ENCODE results near the gene AXIN1. TPM values are rescaled to one million over a fixed set of nuclear protein-coding genes. Genes with fewer than 3 reads are reported as not detected.
"Not testable (repeated sequence)": the region's sequence is repeated elsewhere in the genome, so short reads cannot be mapped to it uniquely, and the experiment has no call there.

AXIN1 gene
- total RNA-seq, 1 donor from 2014 or later, result 19.6 TPM

- no peak for DNase-seq (ENCODE audit: low spot score)
- no peak overlapping the region for H2AFZ ChIP-seq (replicated peaks)
- no peak overlapping the region for H3K27ac Mint-ChIP-seq
- no peak overlapping the region for H3K4me3 ChIP-seq
- H3K4me1 ChIP-seq, result peaks cover 6% of the 10 kb centered on the region
- TF ChIP-seq EZH2phosphoT487 (IDR thresholded peaks at IDR 0.05) (no peak), CTCF (IDR thresholded peaks at IDR 0.05) (no peak), EZH2 (IDR thresholded peaks at IDR 0.05) (no peak)
- H3K36me3 Mint-ChIP-seq, result peaks cover 2% of the 10 kb centered on the region
- H3K9me3 Mint-ChIP-seq, result peaks cover 3% of the 10 kb centered on the region
- no peak overlapping the region for H3K4me2 ChIP-seq
- no peak overlapping the region for H3K27ac ChIP-seq
- no peak overlapping the region for H3K9ac ChIP-seq
- H3K36me3 ChIP-seq, result no peaks in the 10 kb centered on the region
- no peaks in the 10 kb centered on the region for H3K79me2 ChIP-seq (ENCODE audit: low read depth)
- H3K4me1 Mint-ChIP-seq, result peaks cover 30% of the 10 kb centered on the region
- H3K9me3 ChIP-seq (ENCODE audit: low read depth), result no peaks in the 10 kb centered on the region
- no peaks in the 10 kb centered on the region for H4K20me1 ChIP-seq (ENCODE audit: low read depth)
- H3F3A ChIP-seq (ENCODE audit: low read depth), result peaks cover 25% of the 10 kb centered on the region
- H3K4me3 Mint-ChIP-seq, result peak overlapping the region; percentile 3
- peaks cover 12% of the 10 kb centered on the region for H3K27me3 Mint-ChIP-seq (ENCODE audit: insufficient read depth, low read depth)
- peaks cover 2% of the 10 kb centered on the region for H3K27me3 ChIP-seq
Measured at GRCh38 chr16:389352-389751, 36.8 kb upstream of the AXIN1 start.

GRCh38 chr16:387761-388666 lies 35.5 kb upstream of the AXIN1 start:
- not testable (repeated sequence) for H3K9ac ChIP-seq; DNase-seq (ENCODE audit: low spot score); H3K36me3 Mint-ChIP-seq; H3K4me3 ChIP-seq; H3K27ac ChIP-seq; H3K36me3 ChIP-seq; H3K4me2 ChIP-seq; H2AFZ ChIP-seq (replicated peaks); H3K9me3 Mint-ChIP-seq; H3K79me2 ChIP-seq (ENCODE audit: low read depth); H3K9me3 ChIP-seq (ENCODE audit: low read depth); H3K4me3 Mint-ChIP-seq
- peaks cover 15% of the 10 kb centered on the region for H3K27me3 ChIP-seq
- peaks cover 38% of the 10 kb centered on the region for H3F3A ChIP-seq (ENCODE audit: low read depth)
- H3K4me1 Mint-ChIP-seq, result peaks cover 44% of the 10 kb centered on the region
- H3K4me1 ChIP-seq, result peaks cover 17% of the 10 kb centered on the region
- H3K27me3 Mint-ChIP-seq (ENCODE audit: insufficient read depth, low read depth), result peaks cover 14% of the 10 kb centered on the region
- peak overlapping the region; percentile 15 for H3K27ac Mint-ChIP-seq
- H4K20me1 ChIP-seq (ENCODE audit: low read depth), result peaks cover 11% of the 10 kb centered on the region

GRCh38 chr16:386641-387156 lies 34.2 kb upstream of the AXIN1 start:
- Histone ChIP-seq H3F3A (ENCODE audit: low read depth) (peaks cover 49% of the 10 kb centered on the region), H3K27ac (no peak overlapping the region), H3K9me3 (ENCODE audit: low read depth) (no peaks in the 10 kb centered on the region), H3K9ac (no peak overlapping the region), H3K36me3 (no peaks in the 10 kb centered on the region), H3K4me3 (no peak overlapping the region), H3K4me2 (no peak overlapping the region), H4K20me1 (ENCODE audit: low read depth) (peaks cover 20% of the 10 kb centered on the region), H3K4me1 (peaks cover 25% of the 10 kb centered on the region), H3K79me2 (ENCODE audit: low read depth) (no peaks in the 10 kb centered on the region), H2AFZ (replicated peaks) (no peak overlapping the region), H3K27me3 (peaks cover 27% of the 10 kb centered on the region)
- Mint-ChIP-seq H3K9me3 (peaks cover 3% of the 10 kb centered on the region), H3K4me1 (peaks cover 51% of the 10 kb centered on the region), H3K36me3 (peaks cover 2% of the 10 kb centered on the region), H3K4me3 (no peak overlapping the region), H3K27me3 (ENCODE audit: insufficient read depth, low read depth) (peaks cover 11% of the 10 kb centered on the region), H3K27ac (peak overlapping the region; percentile 83)
- TF ChIP-seq CTCF (IDR thresholded peaks at IDR 0.05), result peak; percentile 17
- TF ChIP-seq EZH2phosphoT487 (IDR thresholded peaks at IDR 0.05), result no peak
- no peak for DNase-seq (ENCODE audit: low spot score)

All from neural progenitor cell (in vitro differentiated cells).